Esophagus (tissue), 2 donors: ENCODE measurements around the gene EPHB2. TPM values are rescaled to one million over a fixed set of nuclear protein-coding genes. Genes with fewer than 3 reads are reported as not detected.

Source experiments
- H3K27ac ChIP-seq, 2 donors: one replicate each; pipeline ENCODE4 v1.5.1; 2013; ENCODE audit warnings: low read depth in 2 of 2, mild to moderate bottlenecking in 2 of 2, inconsistent platforms in 1 of 2, low read length in 1 of 2, moderate library complexity in 1 of 2
- H3K27me3 ChIP-seq, 2 donors: one replicate each; pipeline ENCODE4 v1.6.1; 2013; ENCODE audit warnings: low read length in 2 of 2, control low read depth in 1 of 2, mild to moderate bottlenecking in 1 of 2; ENCODE audit not compliant: insufficient read depth in 2 of 2, control insufficient read depth in 1 of 2
- H3K36me3 ChIP-seq, 2 donors: one replicate each; pipeline ENCODE4 v1.6.1; 2013; ENCODE audit warnings: low read length in 1 of 2; ENCODE audit not compliant: control insufficient read depth in 2 of 2, insufficient read depth in 2 of 2
- H3K4me1 ChIP-seq, 2 donors: one replicate each; pipeline ENCODE4 v1.6.1; 2013; ENCODE audit warnings: low read length in 1 of 2; ENCODE audit not compliant: control insufficient read depth in 2 of 2, insufficient read depth in 2 of 2
- H3K4me3 ChIP-seq, 2 donors: one replicate each; pipeline ENCODE4 v1.5.1; 2013; ENCODE audit warnings: low read length in 2 of 2, mild to moderate bottlenecking in 2 of 2, low read depth in 1 of 2, moderate library complexity in 1 of 2
- H3K9me3 ChIP-seq, 2 donors: one replicate each; pipeline ENCODE4 v1.6.1; 2013; ENCODE audit warnings: mild to moderate bottlenecking in 2 of 2, low read depth in 1 of 2, low read length in 1 of 2, moderate library complexity in 1 of 2; ENCODE audit not compliant: control insufficient read depth in 2 of 2, insufficient read depth in 1 of 2
- WGBS, 2 donors: extraction: QIAGEN DNeasy Blood & Tissue Kit; methylation state at CpG; one replicate each; pipeline ENCODE4 v1.1.7; 2013; 5-methylcytosine and 5-hydroxymethylcytosine counted together
- polyA plus RNA-seq, 2 donors: library from polyadenylated mRNA; stranded (reverse); fragments of 200-250 nt; gene quantifications; one replicate each; pipeline ENCODE4 v1.2.3, GENCODE V29; 2013
- donor health status: healthy with polysubstance abuse.
- donor health status: Bipolar disorder and iron deficiency.

Gene EPHB2
- polyA plus RNA-seq, 2 donors = 0.08 to 0.16 TPM

- H3K4me1 ChIP-seq = peaks cover 0 to 8% of the 10 kb centered on the region in 2 donors
- no peaks in the 10 kb centered on the region for H3K36me3 ChIP-seq
- no peaks in the 10 kb centered on the region for H3K27me3 ChIP-seq
- H3K9me3 ChIP-seq = no peaks in the 10 kb centered on the region
- no peak overlapping the region for H3K4me3 ChIP-seq
- WGBS, 2 donors = 59 to 60% methylated on average over 6 of the region's 6 CpGs
- no peak overlapping the region for H3K27ac ChIP-seq
These were observed 140.0 kb downstream of the EPHB2 start for GRCh38 chr1:22850681-22851080.

GRCh38 chr1:22851517-22851916 is 140.9 kb downstream of the EPHB2 start:
- no peak overlapping the region for H3K4me3 ChIP-seq
- H3K9me3 ChIP-seq = no peaks in the 10 kb centered on the region
- 79 to 84% methylated on average over 4 of the region's 4 CpGs for WGBS, 2 donors
- peaks cover 0 to 8% of the 10 kb centered on the region in 2 donors for H3K4me1 ChIP-seq
- H3K27me3 ChIP-seq = no peaks in the 10 kb centered on the region
- H3K36me3 ChIP-seq = no peaks in the 10 kb centered on the region
- no peak overlapping the region for H3K27ac ChIP-seq

GRCh38 chr1:22852144-22852655 is 141.6 kb downstream of the EPHB2 start:
- H3K36me3 ChIP-seq = no peaks in the 10 kb centered on the region
- H3K4me3 ChIP-seq = no peak overlapping the region
- no peaks in the 10 kb centered on the region for H3K27me3 ChIP-seq
- no peaks in the 10 kb centered on the region for H3K9me3 ChIP-seq
- no peak overlapping the region for H3K27ac ChIP-seq
- H3K4me1 ChIP-seq = peaks cover 0 to 8% of the 10 kb centered on the region in 2 donors
- 85 to 89% methylated on average over 5 to 6 of the region's 6 CpGs for WGBS, 2 donors

GRCh38 chr1:22853651-22854185 is 143.1 kb downstream of the EPHB2 start:
- no peaks in the 10 kb centered on the region for H3K36me3 ChIP-seq
- H3K4me1 ChIP-seq = peaks cover 0 to 8% of the 10 kb centered on the region in 2 donors
- no peak overlapping the region for H3K4me3 ChIP-seq
- H3K9me3 ChIP-seq = no peaks in the 10 kb centered on the region
- H3K27ac ChIP-seq = no peak overlapping the region
- H3K27me3 ChIP-seq = no peaks in the 10 kb centered on the region
- WGBS, 2 donors = 55 to 82% methylated on average over 9 of the region's 9 CpGs

- WGBS, 2 donors = 59% methylated on average over 6 of the region's 6 CpGs
- H3K4me3 ChIP-seq = no peak overlapping the region
- no peak overlapping the region for H3K27ac ChIP-seq
- H3K9me3 ChIP-seq = no peaks in the 10 kb centered on the region
- H3K4me1 ChIP-seq = peaks cover 0 to 8% of the 10 kb centered on the region in 2 donors
- H3K36me3 ChIP-seq = no peaks in the 10 kb centered on the region
- no peaks in the 10 kb centered on the region for H3K27me3 ChIP-seq
These were observed 144.3 kb downstream of the EPHB2 start for GRCh38 chr1:22854688-22855565.

- Histone ChIP-seq H3K27me3 (no peaks in the 10 kb centered on the region), H3K9me3 (no peaks in the 10 kb centered on the region), H3K4me3 (no peak overlapping the region), H3K4me1 (peaks cover 0 to 8% of the 10 kb centered on the region in 2 donors), H3K27ac (no peak overlapping the region), H3K36me3 (no peaks in the 10 kb centered on the region)
- 67 to 80% methylated on average over 15 of the region's 15 CpGs for WGBS, 2 donors
These were observed 145.3 kb downstream of the EPHB2 start for GRCh38 chr1:22855668-22856606.

GRCh38 chr1:22857661-22858060 is 147.0 kb downstream of the EPHB2 start:
- H3K36me3 ChIP-seq = no peaks in the 10 kb centered on the region
- WGBS, 2 donors = 90 to 92% methylated on average over 7 of the region's 7 CpGs
- H3K27ac ChIP-seq = no peak overlapping the region
- no peaks in the 10 kb centered on the region for H3K9me3 ChIP-seq
- H3K4me3 ChIP-seq = no peak overlapping the region
- peaks cover 0 to 8% of the 10 kb centered on the region in 2 donors for H3K4me1 ChIP-seq
- no peaks in the 10 kb centered on the region for H3K27me3 ChIP-seq

- no peak overlapping the region for H3K27ac ChIP-seq
- no peaks in the 10 kb centered on the region for H3K27me3 ChIP-seq
- WGBS, 2 donors = 88 to 90% methylated on average over 9 of the region's 9 CpGs
- no peaks in the 10 kb centered on the region for H3K36me3 ChIP-seq
- H3K9me3 ChIP-seq = no peaks in the 10 kb centered on the region
- H3K4me1 ChIP-seq = no peaks in the 10 kb centered on the region
- H3K4me3 ChIP-seq = no peak overlapping the region
These were observed 149.8 kb downstream of the EPHB2 start for GRCh38 chr1:22860414-22860800.

GRCh38 chr1:22860883-22861385 is 150.3 kb downstream of the EPHB2 start:
- 84% methylated on average over 4 of the region's 4 CpGs for WGBS, 2 donors
- H3K4me1 ChIP-seq = no peaks in the 10 kb centered on the region
- no peaks in the 10 kb centered on the region for H3K36me3 ChIP-seq
- H3K9me3 ChIP-seq = no peaks in the 10 kb centered on the region
- no peaks in the 10 kb centered on the region for H3K27me3 ChIP-seq
- no peak overlapping the region for H3K27ac ChIP-seq
- no peak overlapping the region for H3K4me3 ChIP-seq
